Endothelial cell of umbilical vein (primary cell): Measurements from ENCODE around the gene PHYH.

Experiments used
- CTCF ChIP-seq, 2 donors: IDR thresholded peaks; 1 replicate in 1 of 2; 2 replicates in 1 of 2; pipeline ENCODE4 v1.5.1; 2011; ENCODE audit warnings: low read length in 2 of 2, mild to moderate bottlenecking in 2 of 2, moderate library complexity in 2 of 2, control low read depth in 1 of 2, inconsistent platforms in 1 of 2, low read depth in 1 of 2; ENCODE audit not compliant: insufficient read depth in 1 of 2; ENCODE audit errors: extremely low read depth in 1 of 2
- EZH2 ChIP-seq: IDR thresholded peaks from 2 replicates; pipeline ENCODE4 v1.6.1; 2012; ENCODE audit warnings: borderline replicate concordance, low read depth, mild to moderate bottlenecking, moderate library complexity, low read length, inconsistent platforms; ENCODE audit not compliant: severe bottlenecking
- POLR2A ChIP-seq: IDR thresholded peaks from 2 replicates; pipeline ENCODE4 v1.6.1; 2012; ENCODE audit warnings: low read depth, mild to moderate bottlenecking, control low read depth, low read length
- POLR2AphosphoS5 ChIP-seq: IDR thresholded peaks from 2 replicates; pipeline ENCODE4 v1.6.1; 2012; ENCODE audit warnings: low read depth, mild to moderate bottlenecking, control low read depth, low read length, moderate library complexity; ENCODE audit not compliant: insufficient read depth
- TF ChIP-seq, protein P1 (sequence below): IDR thresholded peaks from 2 replicates; pipeline ENCODE4 v1.6.1; 2011; ENCODE audit not compliant: insufficient read depth, insufficient read length

GRCh38 chr10:13328613-13329012 lies 28.7 kb upstream of the PHYH start:
- TF ChIP-seq CTCF (IDR thresholded peaks at IDR 0.05; ENCODE audit: extremely low read depth in 1 of 2, insufficient read depth in 1 of 2, low read depth in 1 of 2, low read length in 2 of 2) (no peak), POLR2AphosphoS5 (no peak), POLR2A (no peak), EZH2 (no peak)
- TF ChIP-seq, protein P1, sequence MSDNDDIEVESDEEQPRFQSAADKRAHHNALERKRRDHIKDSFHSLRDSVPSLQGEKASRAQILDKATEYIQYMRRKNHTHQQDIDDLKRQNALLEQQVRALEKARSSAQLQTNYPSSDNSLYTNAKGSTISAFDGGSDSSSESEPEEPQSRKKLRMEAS = no peak
